GM08714 (cell line): ENCODE results near the gene AFDN.
"Not testable (repeated sequence)": the region's sequence is repeated elsewhere in the genome, so short reads cannot be mapped to it uniquely, and the experiment has no call there.

ENCODE experiments used
- H3K4me3 ChIP-seq: fragments of 200-500 bp; sonication (Bioruptor generic); 2 replicates; pipeline ENCODE4 v1.5.1; 2014; ENCODE audit warnings: mild to moderate bottlenecking, low read length, inconsistent platforms
- ZNF274 ChIP-seq: IDR thresholded peaks from 2 replicates; pipeline ENCODE4 v1.6.1; 2012; ENCODE audit warnings: mild to moderate bottlenecking, low read depth, low read length

The AFDN gene

DNA sequence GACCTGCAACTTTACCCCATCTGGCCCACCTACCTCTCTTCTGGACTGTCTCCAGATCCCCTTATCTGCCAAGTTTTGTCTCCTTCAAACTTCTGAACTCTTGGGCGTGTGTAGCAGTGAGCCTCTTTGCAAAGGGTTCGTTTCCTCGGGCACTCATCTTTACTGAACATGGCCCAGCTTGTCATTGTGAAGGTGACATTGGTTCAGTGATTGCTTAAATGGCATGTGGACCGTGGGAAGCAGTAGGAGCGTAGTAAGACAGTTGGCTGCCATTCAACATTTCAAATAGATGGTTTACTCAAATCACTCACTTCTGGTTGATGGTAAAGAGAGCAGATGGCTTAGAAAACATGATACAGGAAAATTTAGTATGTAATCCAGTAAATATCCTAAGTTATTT, 136.0 kb downstream of the AFDN start:
- H3K4me3 ChIP-seq, result no peak overlapping the region
- TF ChIP-seq ZNF274, result no peak

DNA sequence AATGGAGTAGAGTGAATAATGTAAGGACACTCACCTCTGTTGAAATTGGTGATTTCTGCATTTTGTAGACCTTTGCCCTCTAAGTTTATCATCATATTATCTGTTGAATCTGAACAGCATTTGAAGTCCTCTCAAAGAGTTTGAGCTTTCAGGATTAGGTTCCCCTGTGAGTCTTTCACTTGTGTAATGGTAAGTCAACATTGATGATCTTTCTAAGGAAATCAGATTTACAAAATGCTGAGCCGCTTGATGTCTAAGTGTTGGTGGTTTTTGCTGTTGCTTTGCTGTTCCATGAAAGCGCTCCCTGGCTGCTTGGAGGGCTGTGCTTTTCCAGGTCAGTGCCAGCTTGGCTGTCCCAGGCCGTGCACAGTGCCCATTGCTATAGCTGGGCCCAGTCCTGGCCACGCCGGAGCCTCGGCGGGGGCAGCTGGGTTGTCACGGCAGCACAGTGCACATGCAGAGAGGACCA, 136.9 kb downstream of the AFDN start:
- TF ChIP-seq ZNF274, result no peak
- H3K4me3 ChIP-seq, result no peak overlapping the region

DNA sequence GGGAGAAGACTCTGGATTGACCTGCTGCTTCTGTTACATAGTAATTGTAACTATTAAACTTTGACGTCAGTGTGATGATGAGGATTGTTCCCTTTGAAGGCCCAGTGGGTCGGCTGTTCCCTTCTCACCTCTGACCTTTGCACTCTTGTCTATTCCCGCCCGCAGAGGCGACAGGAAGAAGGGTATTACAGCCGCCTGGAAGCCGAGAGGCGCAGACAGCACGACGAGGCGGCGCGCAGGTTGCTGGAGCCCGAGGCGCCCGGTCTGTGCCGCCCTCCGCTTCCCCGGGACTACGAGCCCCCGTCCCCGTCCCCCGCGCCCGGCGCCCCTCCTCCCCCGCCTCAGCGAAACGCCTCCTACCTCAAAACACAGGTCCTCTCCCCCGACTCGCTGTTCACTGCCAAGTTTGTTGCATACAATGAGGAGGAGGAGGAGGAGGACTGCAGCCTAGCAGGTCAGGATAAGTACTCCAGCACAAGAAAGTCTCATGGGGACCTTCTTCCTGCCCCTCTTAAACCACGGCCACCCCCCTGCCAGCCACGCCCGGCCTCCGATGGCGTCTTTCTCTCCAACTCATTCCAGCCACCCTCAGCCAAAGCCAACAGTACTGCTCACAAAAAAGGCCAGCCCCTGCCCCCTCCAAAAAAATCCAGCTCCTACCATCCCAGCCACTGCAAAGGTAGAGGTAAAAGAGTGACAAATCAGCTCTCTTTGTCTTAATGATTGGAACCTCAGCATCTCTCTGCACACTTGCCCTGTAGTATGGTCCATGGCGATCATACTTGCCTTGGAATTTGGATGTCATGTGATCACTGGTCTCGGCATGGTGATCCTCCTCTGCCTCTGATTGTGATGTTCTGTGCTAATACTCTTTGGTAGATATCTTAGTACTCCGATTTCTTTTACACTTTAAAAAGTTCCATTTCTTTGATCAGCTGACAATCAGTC, 139.2 kb downstream of the AFDN start:
- TF ChIP-seq ZNF274, result no peak
- no peak overlapping the region for H3K4me3 ChIP-seq

DNA sequence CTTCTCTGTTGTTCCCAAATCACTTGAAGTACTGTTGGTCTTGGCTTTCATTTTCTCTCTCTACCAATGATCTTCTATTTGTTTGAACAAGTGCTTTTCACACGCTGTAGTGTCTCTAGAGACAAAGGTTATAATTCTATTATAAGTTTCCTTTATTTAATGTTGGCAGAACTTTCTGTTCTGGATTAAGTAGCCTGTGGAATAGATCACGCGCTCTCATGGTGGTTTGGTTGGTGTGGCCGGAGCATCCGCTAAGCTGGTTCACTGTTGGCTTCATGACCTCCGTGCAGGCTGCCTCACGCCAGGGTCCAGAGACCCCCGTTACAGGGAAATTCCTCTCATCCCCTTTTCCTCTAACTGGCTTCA, 139.8 kb downstream of the AFDN start:
- H3K4me3 ChIP-seq, result no peak overlapping the region
- no peak for TF ChIP-seq ZNF274

DNA sequence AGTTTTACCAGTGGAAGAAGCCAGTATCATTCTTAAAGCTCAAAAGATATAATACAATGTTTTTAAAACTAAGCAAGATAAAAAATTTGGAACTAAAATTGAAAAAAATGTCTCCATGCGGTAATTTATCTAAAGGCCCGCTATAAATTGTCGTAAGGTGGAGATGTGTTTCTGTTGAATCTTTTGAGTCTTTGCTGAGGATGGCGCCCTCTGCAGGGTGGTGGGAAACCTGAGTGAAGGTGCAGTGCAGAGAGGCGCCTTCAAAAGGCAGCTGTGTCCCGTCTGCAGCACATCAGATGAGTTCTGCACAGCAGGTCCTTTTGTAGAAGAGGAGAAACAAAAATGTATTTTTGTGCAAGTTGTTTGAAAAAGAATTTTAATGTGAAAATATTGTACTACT, 141.4 kb downstream of the AFDN start:
- TF ChIP-seq ZNF274, result no peak
- no peak overlapping the region for H3K4me3 ChIP-seq

DNA sequence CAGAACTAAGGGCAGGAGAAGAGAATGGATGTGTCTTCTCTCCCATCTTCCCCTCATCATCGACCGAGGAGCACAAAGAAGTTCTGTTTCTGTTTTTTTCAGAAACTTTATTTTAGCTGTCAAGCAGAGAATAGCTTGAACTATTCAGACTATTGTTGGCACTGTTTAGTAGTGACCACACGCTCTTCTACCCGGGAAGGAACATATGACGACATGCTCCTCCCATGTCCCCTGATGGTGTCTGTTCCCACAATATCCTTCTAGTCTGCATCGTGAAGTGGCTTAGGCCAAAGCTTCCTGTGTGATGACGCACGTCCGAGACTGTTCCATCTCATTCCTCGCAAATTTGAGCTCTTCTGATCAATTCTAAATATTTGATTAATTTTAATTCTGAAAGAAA, 143.5 kb downstream of the AFDN start:
- no peak for TF ChIP-seq ZNF274
- H3K4me3 ChIP-seq, result no peak overlapping the region

DNA sequence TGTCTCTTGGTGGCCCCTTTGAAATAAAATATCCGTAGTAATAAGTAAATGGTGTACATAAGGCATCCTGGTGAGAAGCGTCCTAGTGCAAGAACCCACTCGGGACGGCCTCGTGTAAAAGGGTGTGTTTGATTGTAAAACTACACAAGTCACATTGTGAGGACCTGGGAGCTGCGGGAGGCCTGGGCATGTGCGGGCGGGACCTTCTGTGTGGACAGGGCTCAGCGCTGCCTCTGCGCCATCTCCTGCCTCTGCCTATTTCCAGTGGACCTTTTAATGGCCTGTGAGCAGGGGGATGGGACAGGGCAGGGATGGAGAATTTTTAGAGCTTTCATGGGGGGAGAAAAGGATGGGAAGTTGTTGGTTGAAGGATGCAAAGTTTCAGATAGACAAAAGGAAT, 145.5 kb downstream of the AFDN start:
- H3K4me3 ChIP-seq, result no peak overlapping the region
- TF ChIP-seq ZNF274, result no peak

DNA sequence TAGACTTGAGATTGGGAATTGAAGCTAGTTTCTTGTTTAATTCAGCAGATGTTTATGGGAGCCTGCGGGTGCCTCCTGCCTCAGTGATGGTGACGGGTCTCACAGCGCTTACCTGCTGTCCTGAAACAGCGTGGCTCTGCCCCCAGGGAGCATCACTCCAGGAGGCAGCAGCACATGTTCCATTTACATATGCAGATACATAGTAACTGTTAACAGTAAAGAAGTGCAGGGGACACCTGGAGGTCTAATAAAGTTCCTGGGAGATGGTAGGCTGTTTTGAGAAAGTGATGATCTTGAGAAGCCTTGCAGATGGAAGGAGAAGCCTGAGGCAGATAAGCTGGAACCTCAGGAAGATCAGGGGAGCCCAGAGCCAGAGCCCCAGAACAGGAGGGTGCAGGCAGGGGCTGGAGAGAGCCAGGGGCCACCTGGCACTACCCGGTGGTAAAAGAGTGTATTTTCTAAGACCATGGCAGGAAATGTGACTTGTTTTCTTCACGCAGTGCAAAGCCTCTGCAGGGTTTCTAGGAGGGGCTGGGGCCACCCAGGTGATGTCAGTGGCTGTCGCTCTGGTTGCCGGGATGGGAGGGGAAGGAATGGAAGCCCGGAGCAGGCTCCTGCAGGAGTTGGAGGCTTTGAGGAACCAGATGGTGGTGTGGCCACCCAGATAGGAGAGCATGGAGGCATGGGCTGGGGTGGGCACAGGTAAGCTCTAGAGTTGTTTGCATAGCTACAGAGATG, 146.6 kb downstream of the AFDN start:
- H3K4me3 ChIP-seq, result no peak overlapping the region
- no peak for TF ChIP-seq ZNF274

DNA sequence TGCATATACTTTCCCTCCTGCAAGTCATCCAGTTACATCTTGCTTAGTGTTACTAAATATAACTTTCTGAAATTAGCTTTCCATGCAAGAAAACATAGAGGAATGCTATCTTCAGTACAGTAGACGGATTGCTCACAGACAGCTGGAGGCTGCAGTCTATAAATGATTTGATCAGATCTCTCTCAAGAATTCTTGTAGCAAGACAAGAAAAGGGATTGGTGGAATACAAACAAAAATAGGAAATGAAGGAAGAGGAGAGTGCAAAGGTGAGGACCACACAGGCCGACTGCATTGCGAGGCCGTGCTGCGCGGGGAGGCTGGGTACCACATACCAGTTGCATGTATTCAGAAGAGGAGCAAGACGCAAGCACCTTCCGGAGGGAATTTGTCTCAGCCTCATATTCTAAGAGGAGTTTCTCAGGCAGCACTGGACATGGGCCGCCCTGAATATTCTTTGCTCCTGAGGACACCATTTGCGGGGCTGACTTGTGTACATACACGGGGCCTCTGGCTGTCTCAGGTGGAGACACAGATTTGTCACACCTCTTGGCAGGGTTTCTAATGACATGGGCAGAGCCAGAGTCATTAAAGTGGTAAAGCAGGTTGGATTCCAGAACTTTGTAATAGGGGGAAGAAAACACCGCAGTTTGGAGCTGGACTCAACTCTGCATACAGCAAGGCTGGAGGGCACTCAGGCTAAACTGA, 148.1 kb downstream of the AFDN start:
- TF ChIP-seq ZNF274, result no peak
- no peak overlapping the region for H3K4me3 ChIP-seq

DNA sequence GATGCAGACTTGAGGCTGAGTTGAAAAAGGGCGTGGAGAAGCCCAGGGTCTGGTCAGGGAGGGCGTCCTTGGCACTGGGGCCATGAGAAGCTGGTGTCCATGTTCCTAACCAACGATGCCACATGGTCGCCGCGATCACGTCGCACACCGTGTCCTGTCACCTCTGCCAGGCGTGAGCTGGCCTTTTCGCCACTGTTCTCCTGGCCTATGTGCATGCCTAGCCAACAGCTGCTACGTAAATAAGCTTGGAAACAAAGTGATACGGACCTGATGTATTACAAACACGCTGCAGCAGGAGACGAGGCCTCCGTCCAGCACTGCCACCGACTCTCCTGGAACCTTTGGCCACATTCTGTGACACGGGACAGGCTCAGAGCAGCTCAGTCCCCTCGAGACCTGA, 148.7 kb downstream of the AFDN start:
- TF ChIP-seq ZNF274, result no peak
- H3K4me3 ChIP-seq, result no peak overlapping the region

DNA sequence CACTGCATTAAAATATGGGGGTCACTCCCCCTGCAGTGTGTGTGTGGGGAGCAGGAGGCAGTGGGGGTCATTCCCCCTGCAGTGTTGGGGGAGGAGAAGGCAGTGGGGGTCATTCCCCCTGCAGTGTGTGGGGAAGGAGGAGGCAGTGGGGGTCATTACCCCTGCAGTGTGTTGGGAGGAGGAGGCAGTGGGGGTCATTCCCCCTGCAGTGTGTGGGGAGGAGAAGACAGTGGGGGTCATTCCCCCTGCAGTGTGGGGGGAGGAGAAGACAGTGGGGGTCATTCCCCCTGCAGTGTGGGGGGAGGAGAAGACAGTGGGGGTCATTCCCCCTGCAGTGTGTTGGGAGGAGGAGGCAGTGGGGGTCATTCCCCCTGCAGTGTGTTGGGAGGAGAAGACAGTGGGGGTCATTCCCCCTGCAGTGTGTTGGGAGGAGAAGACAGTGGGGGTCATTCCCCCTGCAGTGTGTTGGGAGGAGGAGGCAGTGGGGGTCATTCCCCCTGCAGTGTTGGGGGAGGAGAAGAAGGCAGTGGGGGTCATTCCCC, 149.5 kb downstream of the AFDN start:
- H3K4me3 ChIP-seq, result not testable (repeated sequence)

DNA sequence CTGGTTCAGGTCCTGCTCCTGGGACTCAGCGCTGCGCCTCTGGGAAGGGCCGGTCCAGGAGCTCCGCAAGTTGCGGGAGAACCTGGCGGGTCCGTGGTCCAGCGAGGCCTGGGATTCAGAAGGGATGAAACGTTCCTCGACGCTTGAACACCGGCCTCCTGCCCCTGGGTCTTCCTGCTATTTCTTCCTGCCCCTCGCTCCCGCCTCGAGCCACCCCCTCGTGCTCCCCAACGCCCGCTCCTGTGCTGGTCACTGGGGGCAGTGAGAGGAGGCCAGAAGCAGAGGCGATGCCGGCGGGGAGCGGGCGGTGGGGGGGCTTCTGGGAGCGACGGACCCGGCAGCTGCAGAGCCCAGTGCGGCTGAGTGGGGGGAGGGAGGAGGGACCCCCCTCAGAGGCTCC, 150.0 kb downstream of the AFDN start:
- H3K4me3 ChIP-seq, result no peak overlapping the region
- TF ChIP-seq ZNF274, result no peak

DNA sequence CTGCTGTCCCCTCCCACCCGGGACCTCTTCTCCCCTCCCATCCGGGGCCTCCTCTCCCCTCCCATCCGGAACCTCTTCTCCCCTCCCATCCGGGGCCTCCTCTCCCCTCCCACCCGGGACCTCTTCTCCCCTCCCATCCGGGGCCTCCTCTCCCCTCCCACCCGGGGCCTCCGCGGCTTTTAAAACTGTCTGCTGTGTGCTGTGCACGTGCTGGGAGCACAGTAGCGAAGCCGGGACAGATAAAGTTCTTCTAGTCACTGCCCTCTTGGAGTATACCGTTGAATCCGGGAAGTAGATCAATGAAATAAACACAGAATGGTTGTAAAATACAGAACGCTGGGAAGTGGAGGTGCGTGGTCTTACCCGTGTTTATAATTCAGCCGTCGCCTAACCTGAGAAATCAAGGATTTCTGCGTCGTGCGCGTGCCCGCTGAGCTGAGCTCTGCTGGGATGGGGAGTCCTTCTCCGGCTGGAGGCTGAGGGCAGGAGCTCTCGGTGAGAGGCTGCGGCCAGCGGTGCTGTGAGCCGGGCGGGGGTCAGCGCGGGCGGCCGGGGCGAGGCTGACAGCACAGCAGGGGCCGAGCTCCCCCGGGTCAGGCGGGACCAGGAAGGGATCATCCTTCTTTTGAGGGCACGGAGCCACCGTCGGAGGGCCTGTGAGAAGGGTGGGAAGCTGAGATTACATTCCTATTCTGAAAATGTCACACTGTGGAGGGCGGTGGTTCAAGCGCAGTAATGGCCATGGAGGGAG, 151.2 kb downstream of the AFDN start:
- H3K4me3 ChIP-seq, result no peak overlapping the region
- no peak for TF ChIP-seq ZNF274

DNA sequence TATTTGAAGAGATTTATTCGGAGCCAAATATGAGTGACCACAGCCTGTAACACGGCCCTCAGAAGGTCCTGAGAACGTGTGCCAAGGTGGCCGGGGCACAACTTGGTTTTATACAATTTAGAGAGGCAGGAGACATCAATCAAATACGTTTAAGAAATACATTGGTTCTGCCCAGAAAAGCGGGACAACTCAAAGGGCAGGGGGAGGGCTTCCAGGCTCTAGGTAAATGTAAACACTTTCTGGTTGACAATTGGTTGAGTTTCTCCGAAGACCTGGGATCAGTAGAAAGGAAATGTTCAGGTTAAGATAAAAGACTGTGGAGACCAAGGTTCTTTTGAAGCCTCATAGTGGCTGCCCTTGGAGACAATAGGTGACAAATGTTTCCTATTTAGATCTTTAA, 151.9 kb downstream of the AFDN start:
- no peak for TF ChIP-seq ZNF274

More for the DNA sequence above, 151.9 kb downstream of the AFDN start:
- no peak overlapping the region for H3K4me3 ChIP-seq
